Measurements from ENCODE around the gene ACBD6.

The ACBD6 gene

GRCh38 chr1:180525715-180526039 is 23.3 kb upstream of the ACBD6 start:
- DNase-seq (ENCODE audit: low spot score), result no peak

DNA sequence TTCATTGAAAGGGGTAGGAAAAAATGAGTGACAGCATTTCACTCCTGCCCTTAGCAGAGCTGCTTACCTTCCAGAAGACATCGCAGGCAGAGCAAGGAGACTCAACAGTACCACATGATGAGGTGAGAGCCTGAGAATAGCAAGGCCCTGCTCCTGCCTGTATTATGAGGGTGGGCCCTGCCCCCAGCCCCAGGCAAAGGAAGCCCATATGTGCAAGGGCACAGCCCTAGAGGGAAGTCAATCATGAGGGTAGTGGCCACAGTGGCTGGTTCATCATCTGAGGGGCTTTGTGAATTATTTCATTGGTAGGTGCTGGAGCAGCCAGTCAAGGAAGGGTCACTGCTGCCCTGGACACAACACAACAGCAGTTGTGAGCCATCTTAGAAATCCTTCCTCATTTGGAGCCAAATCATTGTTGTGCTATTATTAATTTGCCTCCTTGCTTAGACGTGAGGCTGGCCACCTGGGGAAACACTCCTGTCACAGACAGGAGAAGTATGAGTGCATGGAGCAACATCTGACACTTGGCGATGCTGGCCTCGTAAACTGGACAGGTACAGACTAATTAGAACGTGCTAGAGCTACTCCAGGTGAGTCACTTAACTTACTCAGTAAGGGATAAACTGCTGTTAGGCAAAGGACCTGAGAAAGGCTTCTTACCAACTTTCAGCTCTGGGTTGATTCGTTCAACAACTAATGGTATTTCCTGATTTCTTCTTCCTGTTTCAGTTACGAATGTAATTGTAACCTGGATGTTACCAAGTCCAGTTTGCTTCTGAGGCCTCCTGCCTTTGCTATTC is 22.7 kb upstream of the ACBD6 start:
- DNase-seq (ENCODE audit: low spot score), result no peak

- DNase-seq (ENCODE audit: low spot score), result no peak
Measured at GRCh38 chr1:180524160-180524914, 22.0 kb upstream of the ACBD6 start.

DNA sequence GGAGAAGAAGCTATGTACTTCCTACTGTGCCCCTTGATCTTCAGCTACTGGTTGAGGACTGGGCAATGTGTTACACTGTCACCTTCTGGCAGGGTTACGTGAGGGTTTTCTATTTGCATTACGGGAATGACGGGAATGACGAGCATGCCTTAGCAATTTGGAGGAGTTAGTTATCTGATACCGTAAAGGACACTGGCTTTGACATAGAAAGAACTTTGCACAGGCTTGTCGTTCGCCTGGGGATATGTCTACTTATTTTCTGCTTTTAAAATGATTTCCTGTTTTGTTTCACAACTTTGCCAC is 19.8 kb upstream of the ACBD6 start:
- DNase-seq (ENCODE audit: low spot score), result no peak

GRCh38 chr1:180521474-180522212 is 19.3 kb upstream of the ACBD6 start:
- peak; percentile 79 for DNase-seq (ENCODE audit: low spot score)

DNA sequence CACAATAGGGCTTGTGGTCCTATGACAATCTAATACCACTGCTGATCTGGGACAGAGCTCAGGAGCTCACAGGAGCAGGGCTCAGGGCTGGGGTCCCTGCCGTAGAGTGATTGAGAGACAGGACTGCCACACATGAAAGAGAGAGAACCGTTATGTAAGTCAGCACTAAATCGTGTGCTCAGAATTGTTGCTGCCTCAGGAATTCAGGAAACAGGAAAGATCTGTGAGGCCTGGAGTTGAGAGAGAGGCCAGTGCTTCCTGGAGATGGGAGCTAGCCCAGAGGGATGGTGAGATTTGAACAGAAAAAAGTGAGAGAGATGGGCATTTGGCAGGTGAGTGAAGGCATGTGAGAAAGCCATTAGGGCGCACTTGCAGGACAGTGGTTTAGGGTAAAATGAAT is 17.5 kb upstream of the ACBD6 start:
- DNase-seq (ENCODE audit: low spot score), result no peak

GRCh38 chr1:180515857-180516388 is 13.5 kb upstream of the ACBD6 start:
- peak; percentile 74 for DNase-seq (ENCODE audit: low spot score)

DNA sequence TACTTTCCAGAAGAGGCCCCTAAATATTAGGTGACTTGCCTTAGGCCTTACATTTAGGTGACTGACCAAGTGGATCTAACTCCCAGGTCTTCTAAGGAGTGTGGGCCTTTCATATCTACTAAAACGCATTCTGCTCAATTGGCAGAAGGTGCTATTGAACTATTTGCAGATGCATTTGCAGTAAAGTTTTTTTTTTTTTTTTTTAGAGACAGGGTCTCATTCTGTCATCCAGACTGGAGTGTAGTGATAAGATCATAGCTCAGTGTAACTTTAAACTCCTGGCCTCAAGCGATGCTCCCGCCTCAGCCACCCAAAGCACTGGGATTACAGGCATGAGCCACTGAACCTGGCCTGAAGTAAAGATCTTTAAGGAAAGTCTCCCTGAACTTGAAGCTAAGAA is 13.0 kb upstream of the ACBD6 start:
- no peak for DNase-seq (ENCODE audit: low spot score)

DNA sequence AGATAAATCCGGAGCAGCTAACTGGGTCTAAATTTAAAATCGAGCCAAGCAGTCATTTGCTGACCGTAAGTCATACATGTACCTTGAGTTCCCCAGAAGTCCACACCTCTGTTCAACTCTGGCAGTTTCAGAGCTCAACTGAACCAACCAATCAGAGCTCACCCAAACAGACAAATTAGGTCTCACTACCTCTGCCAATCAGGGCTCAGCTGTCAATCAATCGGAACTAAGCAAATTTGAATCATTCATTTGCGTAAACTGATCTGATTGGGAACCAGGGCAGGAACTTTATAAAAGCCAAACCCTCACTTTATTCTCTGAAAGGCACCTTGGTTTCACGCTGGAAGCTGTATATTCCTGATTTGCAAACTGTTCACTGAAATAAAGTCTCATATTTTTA is 11.2 kb upstream of the ACBD6 start:
- no peak for DNase-seq (ENCODE audit: low spot score)

DNA sequence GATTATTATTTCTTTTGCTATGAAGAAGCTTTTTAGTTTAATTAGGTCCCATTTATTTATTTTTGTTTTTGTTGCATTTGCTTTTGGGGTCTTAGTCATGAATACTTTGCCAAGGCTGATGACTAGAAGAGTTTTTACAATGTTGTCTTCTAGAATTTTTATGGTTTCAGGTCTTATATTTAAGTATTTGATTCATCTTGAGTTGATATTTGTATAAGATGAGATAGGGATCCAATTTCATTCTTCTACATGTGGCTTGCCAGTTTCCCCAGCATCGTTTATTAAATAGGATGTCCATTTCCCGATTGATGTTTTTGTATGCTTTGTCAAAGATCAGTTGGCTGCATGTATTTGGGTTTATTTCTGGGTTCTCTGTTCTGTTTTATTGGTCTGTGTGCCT is 8.5 kb upstream of the ACBD6 start:
- no peak for DNase-seq (ENCODE audit: low spot score)

DNA sequence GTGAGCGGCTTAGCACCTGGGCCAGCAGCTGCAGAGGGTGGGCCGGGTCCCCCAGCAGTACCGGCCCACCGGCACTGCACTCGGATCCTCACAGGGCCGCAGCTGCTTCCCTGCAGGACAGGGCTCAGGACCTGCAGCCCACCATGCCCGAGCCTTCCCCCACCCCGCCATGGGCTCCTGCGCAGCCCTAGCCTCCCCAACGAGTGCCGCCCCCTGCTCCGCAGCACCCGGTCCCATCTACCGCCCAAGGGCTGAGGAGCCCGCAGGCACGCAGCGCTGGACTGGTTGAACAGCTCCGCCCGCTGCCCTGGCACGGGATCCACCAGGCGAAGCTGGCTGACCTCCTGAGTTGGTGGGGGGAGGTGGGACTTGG is 6.3 kb upstream of the ACBD6 start:
- no peak for DNase-seq (ENCODE audit: low spot score)

DNA sequence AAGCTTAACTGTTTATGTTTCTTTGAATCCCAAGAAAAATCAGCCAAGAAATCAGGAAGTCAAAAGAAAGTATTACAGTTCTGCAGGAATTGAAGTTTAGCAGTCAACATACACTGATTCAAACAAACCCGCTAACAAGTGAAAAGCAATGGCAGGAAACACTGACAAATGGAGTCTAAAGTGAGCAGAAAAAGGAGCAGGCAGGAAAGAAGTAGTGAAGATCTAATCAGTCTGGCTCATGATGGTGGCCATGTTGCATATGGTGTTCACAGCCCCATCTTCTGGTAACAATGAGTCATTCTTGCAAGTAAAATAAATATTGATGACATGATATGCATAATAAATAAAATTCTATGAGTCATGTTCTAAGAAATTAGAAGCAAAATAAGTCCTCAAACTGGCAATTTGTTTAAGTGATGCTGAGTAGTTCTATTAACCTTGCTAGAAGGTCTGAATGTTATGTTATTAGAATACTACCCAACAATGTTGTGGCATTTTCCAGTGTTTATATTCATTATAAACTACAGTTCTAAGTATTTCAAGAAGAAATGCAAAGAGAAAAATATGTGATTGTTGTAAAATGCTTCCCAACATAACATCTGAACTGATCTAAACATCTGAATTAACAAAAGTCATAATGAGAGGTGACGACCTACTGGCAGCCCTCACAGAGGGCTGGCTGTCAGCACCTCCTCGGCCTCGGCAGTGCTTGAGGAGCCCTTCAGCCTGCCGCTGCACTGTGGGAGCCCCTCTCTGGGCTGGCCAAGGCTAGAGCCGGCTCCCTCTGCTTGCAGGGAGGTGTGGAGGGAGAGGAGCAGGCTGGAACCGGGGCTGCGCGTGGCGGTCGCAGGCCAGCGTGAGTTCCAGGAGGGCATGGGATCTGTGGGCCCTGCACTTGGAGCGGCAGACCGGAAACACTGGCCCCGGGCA is 5.7 kb upstream of the ACBD6 start:
- DNase-seq (ENCODE audit: low spot score), result peak; percentile 14

- DNase-seq (ENCODE audit: low spot score), result no peak
Measured at GRCh38 chr1:180505732-180506335, 3.5 kb upstream of the ACBD6 start.

DNA sequence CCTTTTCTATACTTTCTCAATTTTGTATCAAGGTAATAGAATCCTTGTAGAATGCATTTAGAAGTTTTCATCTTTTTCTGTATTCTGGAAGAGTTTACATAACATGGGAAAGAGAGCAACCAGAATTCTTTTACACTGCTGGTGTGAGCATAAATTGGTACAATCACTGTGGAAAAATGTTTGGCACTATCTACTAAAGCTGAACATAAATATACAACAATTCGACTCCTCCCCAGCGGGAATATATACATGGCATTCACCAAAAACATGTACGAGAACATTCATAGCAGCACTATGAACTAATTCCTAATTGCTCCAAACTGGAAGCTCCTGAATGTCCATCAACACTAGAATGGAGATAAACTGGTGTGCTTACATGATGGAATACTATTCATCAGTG is 1.8 kb upstream of the ACBD6 start:
- DNase-seq (ENCODE audit: low spot score), result no peak

DNA sequence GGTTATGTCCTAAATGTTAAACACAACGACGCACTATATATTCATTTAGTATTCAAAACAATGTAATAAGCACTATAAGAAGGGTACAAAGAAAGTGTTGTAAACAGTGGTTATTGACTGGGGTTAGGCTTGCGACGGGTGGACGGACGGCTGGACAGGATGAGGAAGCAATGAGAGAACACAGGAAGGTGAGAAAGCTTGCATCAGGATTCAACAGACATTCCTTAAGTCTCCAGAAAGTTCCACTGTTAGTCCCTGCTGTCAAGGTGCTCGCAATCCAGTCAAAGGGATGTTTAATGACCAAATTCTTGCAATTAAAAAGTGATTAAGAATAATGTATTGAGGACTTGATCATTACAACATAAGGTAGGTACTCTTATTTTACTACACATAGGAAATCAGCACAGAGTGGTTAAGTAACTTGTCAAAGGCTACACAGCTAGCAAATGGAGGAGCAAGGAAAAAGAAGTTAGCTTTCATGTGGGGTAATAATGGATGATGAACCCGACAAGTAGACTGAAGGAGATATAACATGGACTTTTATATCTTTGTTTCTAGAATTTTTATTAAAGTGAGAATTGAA is 994 bp upstream of the ACBD6 start:
- peak; percentile 33 for DNase-seq (ENCODE audit: low spot score)

DNA sequence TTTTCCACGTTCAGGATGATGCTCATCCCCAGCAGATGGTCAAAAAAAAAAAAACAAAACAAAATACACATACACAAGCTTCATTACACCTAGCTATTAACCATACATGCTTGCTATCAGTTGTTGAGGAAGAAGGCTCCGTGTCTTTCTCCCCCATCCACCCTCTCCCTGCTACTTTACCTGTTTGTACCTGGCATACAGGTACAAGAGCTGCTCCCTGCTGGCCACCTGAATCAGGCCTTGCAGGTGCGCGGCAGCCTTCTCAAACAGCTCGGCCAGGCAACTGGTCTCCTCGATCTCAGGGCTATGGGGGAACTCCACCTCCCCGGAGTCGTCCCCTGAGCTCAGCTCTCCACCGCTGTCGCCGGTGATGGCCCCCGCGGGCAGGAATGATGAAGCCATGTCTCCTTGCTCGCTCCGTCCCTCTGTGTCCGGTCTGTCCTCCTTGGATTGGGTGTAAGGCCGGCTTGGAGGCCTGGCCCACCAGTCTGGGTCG is 464 bp downstream of the ACBD6 start:
- DNase-seq (ENCODE audit: low spot score), result peak; percentile 74

DNA sequence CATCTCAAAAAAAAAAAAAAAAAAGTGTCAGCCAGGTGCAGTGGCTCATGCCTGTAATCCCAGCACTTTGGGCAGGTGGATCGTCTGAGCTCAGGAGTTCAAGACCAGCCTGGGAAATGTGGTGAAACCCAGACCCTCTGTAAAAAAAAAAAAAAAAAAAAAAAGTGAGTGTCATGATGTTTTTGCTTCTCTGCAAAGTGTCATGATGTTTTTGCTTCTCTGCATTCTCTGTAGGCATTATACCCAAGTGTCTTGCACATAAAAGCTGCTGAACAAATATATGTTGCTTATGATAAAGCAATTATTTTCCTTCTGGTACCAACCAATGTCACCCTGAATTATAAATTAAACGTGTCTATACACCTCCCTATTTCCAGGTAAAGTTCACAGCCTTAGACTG is 1.7 kb downstream of the ACBD6 start:
- no peak for DNase-seq (ENCODE audit: low spot score)

GRCh38 chr1:180498594-180498993 is 3.8 kb downstream of the ACBD6 start:
- DNase-seq (ENCODE audit: low spot score), result no peak

DNA sequence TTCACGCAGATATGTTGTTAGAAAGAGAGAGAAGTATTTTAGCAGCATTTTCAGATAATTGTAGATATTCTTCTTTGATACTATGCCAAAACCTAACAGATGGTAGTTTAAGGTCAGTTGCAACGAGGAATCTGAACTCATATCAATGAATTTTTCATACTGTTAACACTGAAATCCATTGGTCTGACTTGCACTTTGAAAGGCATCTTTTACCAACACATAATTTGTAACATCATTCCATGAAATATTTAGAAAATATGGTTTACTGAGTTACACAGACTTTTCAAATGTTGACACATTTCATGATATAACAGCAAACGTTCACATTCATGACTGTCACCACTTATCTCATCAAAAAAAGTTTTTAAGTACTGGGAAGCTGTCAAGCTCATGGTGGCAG is 4.6 kb downstream of the ACBD6 start:
- no peak for DNase-seq (ENCODE audit: low spot score)

GRCh38 chr1:180494370-180494769 is 8.0 kb downstream of the ACBD6 start:
- no peak for DNase-seq (ENCODE audit: low spot score)

DNA sequence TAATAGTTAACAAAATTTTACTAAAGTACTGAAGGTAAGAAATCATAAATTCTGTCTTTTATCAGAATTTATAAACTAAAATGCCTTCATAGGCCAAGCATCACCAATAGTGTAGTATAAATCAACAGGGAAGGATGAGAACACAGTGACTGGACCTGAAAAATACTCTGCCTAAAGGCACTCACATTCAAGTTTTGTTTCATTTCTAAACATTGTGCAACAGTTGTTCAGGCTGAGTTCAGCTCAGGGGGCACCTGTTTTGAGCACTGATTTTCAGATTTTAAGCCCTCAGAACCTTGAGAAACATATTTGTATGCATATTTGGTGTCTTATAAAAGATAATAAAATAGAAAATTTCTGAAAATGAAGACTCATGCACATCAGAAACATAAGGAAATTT is 12.4 kb downstream of the ACBD6 start:
- DNase-seq (ENCODE audit: low spot score), result no peak

All from SW480 (cell line).